22Rv1 (cell line): ENCODE data around the gene KRTAP10-1.

Source experiments
- H3K27ac ChIP-seq: fragments of 450-650 bp; 2 replicates; pipeline ENCODE4 v1.5.1; 2017
- ZFX ChIP-seq: fragments of 450-650 bp; IDR thresholded peaks from 2 replicates; pipeline ENCODE4 v1.6.1; 2017; ENCODE audit warnings: antibody characterized with exemption, borderline replicate concordance
- TF ChIP-seq, protein P1 (sequence below): fragments of 450-650 bp; IDR thresholded peaks from 2 replicates; pipeline ENCODE4 v1.5.1; 2017; ENCODE audit warnings: mild to moderate bottlenecking

Gene KRTAP10-1

DNA sequence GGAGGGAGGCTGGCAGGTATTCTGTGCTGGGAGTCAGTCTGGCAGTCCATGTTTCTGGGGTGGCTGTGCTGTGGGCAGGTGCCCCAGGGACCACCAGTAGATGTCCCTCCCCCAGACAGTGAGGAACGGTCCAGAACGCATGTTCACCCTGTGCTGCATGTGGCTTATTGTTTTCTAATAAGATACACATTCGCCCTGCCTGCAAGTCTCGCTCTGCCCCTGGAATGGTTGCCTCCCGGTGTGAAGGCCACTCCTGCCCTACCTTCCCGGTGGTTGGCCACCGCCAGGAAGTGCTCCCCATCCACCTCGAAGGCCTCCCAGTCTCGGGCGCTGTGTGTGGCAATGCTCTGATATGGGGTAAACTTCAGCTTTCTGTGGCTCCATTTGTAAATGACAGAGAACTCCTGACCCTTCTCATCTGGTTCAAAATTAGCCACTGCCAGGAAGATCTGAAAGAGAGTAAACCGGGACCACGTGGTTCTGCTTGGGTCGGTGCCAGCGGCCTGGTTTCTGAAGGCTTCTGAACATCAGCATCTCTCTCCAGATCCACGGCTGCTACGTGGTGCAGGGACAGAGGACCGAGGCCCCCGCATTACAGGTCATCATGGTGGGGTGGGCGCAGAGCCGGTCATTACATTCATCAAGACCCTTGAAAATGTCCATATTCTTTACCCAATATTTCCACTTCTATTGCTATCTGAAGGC lies 14.5 kb downstream of the KRTAP10-1 start:
- TF ChIP-seq, protein P1, sequence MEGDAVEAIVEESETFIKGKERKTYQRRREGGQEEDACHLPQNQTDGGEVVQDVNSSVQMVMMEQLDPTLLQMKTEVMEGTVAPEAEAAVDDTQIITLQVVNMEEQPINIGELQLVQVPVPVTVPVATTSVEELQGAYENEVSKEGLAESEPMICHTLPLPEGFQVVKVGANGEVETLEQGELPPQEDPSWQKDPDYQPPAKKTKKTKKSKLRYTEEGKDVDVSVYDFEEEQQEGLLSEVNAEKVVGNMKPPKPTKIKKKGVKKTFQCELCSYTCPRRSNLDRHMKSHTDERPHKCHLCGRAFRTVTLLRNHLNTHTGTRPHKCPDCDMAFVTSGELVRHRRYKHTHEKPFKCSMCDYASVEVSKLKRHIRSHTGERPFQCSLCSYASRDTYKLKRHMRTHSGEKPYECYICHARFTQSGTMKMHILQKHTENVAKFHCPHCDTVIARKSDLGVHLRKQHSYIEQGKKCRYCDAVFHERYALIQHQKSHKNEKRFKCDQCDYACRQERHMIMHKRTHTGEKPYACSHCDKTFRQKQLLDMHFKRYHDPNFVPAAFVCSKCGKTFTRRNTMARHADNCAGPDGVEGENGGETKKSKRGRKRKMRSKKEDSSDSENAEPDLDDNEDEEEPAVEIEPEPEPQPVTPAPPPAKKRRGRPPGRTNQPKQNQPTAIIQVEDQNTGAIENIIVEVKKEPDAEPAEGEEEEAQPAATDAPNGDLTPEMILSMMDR: no peak
- no peak for TF ChIP-seq ZFX
- H3K27ac ChIP-seq: no peak overlapping the region

DNA sequence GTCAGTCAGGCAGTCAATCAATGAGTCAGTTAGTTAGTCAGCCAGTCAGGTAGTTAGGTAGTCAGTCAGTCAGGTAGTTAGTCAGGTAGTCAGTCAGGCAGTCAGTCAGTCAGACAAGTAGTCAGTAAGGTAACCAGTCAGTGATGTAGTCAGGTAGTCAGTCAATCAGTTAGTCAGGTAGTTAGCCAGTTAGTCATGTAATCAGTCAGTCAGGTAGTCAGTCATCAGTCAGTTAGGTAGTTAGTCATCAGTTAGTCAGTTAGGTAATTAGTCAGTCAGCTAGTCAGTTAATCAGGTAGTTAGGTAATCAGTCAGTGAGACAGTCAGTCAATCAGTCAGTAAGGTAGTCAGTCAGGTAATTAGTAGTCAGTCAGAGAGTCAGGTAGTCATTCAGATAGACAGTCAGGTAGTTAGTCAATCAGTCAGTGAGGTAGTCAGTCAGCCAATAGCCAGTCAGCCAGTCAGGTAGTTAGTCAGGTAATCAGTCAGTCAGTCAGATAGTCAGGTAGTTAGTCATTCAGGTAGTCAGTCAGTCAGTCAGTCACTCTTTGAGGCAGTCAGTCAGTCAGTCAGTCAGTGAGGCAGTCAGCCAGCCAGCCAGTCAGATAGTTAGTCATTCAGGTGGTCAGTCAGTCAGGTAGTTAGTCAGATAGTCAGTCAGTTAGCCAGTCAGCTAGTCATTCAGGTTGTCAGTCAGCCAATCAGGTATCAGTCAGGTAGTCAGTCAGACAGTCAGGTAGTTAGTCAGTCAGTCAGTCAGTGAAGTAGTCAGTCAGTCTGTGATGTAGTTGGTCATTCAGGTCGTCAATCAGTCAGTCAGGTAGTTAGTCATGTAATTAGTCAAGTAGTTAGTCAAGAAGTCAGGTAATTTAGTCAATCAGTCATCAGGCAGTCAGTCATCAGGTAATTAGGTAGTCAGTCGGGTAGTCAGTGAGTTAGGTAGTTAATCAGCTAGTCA lies 15.3 kb downstream of the KRTAP10-1 start:
- no peak overlapping the region for H3K27ac ChIP-seq
- TF ChIP-seq ZFX: no peak
- TF ChIP-seq, protein P1: no peak

DNA sequence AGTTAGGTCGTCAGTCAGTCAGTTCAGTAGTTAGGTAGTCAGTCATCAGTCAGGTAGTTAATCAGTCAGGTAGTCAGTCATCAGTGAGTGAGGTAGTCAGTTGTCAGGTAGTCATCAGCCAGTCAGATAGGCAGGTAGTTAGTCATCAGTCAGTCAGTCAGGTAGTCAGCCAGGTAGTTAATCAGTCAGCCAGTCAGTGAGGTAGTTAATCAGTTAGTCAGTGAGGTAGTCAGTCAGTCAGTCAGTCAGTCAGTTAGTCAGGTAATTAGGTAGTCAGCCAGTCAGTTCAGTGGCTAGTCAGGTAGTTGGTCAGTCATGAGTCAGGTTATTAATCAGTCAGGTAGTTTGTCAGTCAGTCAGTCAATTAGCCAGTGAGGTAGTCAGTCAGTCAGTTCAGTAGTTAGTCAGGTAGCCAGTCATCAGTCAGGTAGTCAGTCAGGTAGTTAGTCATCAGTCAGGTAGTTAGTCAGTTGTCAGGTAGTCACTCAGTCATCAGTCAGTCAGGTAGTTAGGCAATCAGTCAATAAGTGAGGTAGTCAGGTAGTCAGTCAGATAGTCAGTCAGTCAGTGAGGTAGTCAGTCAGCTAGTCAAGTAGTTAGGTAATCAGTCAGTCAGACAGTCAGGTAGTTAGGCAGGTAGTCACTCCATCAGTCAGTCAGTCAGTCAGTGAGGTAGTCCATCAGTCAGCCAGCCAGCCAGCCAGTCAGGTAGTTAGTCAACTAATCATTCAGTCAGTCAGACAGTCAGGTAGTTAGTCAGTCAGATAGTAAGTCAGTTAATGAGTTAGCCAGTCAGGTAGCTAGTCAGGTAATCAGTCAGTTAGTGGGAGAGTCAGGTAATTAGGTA lies 16.2 kb downstream of the KRTAP10-1 start:
- TF ChIP-seq, protein P1: no peak
- TF ChIP-seq ZFX: no peak

DNA sequence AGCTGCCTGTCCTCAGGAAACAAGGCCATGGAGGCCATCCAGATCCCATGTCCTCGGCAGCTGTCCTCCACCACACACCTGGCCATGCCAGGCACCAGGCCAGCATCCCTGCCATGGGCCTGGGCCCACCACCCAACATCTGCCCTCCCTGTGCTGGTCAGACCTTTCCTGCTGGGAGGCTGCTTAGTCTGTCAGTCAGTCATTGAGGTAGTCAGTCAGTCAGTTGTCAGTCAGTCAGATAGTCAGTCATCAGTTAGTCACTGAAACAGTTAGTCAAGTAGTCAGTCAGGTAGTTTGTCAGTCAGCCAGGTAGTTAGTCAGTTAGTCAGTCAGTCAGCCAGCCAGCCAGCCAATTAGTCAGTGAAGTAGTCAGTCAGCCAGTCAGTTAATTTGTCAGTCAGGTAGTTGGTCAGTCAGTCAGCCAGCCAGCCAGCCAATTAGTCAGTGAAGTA lies 17.2 kb downstream of the KRTAP10-1 start:
- H3K27ac ChIP-seq: no peak overlapping the region
- no peak for TF ChIP-seq ZFX
- TF ChIP-seq, protein P1: no peak

More for the DNA sequence above, 16.2 kb downstream of the KRTAP10-1 start:
- no peak overlapping the region for H3K27ac ChIP-seq

DNA sequence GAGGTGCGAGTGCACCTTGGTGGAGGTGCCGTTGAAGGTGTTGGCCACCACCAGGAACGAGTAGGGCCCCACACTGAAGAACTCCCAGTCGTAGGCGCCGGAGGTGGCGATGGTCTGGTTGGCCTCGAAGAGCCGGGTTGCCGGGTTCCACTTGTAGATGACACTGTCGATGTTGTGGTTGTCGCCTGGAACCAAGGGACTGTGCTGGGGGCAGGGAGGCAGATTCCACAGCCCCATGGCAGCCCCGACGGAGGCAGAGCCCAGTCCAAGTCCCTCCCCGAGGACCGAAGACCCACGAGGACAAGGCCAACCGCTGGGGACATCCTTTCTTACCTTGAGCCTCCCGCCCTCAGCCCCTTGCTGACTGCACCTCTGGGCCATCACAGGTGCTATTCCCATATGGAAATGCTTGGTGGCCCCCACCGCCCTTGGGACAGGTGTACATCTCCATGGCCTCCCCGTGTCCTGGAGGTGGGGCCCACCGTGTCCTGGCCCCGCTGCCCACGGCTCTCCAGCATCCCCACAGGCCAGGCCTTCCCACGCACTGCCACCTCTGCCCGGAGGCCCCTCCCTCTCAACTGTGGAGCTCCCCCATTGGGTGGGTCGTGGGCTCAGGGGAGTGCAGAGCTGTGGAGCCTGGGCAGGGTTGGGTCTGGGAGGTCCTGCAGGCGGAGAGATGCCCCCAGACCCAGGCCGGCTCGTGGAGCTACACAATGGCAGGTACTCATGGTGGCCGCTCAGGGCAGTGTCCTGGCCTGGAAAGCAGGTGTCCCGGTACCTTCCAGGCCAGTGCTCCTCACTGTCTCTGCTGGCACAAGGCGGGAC lies 17.9 kb downstream of the KRTAP10-1 start:
- no peak for TF ChIP-seq ZFX
- TF ChIP-seq, protein P1: no peak
- H3K27ac ChIP-seq: no peak overlapping the region

DNA sequence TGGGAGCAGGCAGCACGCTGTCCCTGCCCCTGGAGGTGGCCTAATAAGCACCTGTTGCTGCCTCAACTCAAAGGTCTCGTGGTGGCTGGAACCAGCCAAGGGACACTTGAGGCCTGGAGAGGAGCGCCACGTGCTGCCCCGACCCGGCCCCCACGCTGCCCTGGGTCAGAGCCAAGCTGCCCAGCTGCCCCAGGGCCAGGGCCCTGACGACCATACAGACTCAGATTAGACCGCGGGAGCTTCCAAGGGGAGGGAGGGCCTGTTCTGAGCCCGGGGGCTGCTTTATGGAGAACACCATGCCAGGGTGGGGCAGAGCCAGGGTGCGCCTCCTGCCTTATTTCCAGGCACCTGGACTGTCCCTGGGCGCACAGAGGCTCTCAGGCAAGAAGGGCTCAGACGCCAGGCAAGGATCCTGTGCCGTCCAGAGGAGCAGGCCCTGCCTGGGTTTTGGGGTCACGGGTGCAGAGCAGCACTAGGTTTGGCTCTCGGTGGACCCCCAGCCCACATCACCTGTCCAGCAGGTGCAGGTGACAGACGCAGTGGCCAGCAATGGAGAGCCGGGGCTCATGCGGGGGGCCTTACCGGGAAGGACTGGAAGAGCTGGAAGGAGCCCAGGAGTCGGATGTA lies 18.6 kb downstream of the KRTAP10-1 start:
- H3K27ac ChIP-seq: no peak overlapping the region
- TF ChIP-seq, protein P1: no peak
- TF ChIP-seq ZFX: no peak
